Fibroblast of peridontal ligament (primary cell): ENCODE results near the gene ICE2.
"Not testable (repeated sequence)": the region's sequence is repeated elsewhere in the genome, so short reads cannot be mapped to it uniquely, and the experiment has no call there.

Source experiments
- DNase-seq: peaks from one replicate; pipeline ENCODE4 v3.0.0-alpha.2; 2010; ENCODE audit errors: extremely low read depth

ICE2 gene

DNA sequence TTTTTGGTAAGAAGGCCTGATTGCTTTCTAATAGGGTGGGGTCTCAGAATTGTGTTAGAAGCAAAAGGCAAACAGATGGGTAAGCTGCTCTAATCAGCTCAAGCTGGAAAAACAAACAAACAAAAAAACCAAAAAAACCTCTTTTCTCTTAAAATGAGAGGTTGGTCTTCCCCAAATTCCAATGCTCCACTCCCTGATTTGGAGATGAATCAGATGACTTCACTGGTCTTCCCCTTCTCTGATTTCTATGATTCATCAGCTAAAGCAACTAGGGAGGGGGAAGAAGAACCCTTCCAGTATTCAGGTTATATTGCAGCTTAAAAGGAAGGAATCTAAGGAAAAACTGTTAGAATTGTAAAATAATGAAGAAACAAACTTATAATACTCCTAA, 71.5 kb downstream of the ICE2 start:
- peak; percentile 94 for DNase-seq

DNA sequence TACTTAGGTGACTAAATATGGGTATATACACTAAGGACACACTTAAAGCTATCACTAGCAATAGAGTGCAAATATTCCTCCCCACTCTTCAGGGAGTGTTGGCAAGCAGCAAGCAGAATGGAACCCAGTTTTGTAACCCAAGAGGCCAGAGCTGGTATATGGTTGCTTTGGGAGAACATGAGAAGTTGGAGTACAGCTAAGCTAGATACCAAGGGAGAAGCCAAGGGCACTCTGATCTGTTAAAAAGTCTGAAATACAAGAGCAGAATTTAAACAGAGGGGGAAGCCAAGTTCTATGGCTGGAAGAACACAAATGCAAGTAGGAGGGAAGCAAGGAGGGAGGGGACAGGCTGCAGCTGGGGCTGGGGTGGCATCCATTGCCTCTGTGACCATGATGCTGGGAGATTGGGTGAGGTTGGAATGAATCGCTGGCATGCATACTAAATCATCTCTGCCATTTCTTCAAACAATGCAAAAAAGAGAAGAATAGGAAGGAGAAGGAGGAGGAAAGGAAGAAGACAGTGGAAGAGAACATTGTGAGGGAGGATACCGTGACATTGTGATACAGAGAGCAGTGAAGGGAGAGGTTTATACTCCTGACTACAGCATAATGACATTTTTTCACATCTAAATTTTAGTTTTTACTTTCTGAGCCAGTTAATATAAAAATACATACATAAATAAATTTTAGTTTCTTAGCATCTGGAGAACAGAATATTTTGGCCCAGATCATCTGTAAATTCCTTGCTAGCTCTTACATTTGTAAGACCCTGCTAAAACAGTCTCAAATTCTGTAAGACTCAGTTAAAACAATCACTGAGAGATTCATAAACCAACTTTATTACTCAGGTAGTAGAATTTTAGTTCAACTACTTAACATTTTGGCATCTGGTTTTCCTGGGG, 72.2 kb downstream of the ICE2 start:
- peak; percentile 50 for DNase-seq

DNA sequence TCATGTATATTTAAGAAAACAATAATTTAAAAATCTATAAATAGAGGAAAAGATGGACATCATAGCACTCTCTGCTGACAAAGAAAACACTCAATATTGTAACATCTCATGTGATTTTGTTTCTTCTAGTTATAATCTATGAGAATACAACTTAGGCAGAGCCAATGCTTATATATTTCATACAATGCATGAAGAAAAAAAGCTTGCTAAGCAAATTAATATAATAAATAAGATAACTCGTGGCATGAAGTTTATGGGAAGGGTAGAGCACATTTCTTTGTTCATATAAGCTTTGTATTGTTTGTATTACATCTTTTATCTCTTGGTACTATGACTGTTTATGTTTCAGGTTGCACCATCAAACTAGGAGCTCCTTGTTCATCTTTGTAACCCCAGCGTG, 73.5 kb downstream of the ICE2 start:
- no peak for DNase-seq

DNA sequence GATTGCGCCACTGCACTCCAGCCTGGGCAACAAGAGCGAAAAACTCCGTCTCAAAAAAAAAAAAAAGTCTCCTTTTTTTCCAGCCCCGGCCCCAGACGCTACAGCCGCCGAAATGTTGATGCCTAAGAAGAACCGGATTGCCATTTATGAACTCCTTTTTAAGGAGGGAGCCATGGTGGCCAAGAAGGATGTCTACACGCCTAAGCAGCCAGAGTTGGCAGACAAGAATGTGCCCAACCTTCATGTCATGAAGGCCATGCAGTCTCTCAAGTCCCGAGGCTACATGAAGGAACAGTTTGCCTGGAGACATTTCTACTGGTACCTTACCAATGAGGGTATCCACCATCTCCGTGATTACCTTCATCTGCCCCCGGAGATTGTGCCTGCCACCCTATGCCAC, 74.6 kb downstream of the ICE2 start:
- not testable (repeated sequence) for DNase-seq

DNA sequence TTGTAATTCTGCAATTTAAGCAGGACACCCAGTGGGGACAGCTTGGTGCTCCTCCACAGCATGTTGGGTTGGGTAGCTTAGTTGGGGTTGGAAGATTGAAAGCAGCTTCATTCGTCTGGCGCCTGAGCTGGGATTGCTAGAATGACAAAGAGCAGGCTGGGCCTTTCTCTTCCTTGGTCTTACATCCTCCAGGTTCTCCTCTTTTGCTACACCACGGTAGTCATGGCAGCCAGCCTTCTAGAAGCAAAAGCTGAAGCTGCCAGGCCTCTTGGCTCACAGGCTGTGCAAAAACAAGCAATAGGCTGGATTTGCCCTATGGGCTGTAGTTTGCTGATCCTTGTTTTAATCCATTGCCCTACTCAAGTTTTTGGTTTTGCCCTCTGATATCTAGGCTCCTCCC, 78.0 kb downstream of the ICE2 start:
- DNase-seq = peak; percentile 59

DNA sequence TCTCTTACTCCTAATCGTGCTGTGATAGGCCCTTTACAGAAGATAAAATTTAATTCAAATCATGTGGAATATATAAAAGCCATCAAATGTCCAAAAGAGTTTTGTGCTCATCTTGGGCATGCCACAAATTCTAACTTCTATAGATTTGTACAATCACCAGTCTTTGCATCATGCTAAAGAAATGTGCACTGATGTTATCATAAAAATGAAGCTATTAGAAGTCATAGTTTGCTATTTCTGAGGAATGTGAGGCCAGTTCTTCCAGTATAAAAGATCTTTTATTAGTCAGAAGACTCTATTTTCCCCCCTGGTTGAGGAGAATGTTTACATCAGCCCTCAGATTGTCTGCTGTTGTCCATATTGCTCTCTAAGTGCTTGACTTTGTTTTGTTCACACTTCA, 79.0 kb downstream of the ICE2 start:
- DNase-seq = peak; percentile 64

DNA sequence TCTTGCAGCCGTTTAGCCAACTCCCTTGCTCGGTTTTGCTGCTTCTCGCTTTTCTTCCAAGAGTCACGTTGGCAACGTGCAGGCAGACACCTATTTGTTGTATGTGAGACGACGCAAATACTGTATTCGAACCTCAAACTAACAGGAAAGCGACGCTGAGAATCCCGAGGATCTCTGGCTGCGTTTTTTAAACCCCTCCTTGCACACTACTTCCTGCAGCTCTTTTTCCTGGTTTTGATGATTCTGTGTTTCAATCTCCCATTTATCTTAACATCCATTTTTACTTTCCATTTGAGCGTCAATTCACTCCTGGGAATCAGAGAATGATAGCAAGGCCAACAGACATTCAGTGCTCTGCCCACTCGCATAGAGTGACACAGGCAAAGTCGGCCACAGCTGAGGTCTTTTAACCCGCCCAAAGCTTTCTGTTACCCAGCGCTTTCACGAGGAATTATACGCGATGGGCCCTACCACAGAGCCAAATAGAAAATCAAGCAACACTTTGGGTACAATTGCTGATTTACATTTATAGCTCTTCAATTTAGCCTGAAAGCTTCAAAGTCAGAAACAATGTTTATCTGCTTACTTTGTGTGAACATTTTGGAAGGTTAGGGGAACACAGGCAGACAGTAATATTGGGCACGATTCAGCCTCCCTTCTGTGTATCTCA, 79.6 kb downstream of the ICE2 start:
- DNase-seq = no peak

DNA sequence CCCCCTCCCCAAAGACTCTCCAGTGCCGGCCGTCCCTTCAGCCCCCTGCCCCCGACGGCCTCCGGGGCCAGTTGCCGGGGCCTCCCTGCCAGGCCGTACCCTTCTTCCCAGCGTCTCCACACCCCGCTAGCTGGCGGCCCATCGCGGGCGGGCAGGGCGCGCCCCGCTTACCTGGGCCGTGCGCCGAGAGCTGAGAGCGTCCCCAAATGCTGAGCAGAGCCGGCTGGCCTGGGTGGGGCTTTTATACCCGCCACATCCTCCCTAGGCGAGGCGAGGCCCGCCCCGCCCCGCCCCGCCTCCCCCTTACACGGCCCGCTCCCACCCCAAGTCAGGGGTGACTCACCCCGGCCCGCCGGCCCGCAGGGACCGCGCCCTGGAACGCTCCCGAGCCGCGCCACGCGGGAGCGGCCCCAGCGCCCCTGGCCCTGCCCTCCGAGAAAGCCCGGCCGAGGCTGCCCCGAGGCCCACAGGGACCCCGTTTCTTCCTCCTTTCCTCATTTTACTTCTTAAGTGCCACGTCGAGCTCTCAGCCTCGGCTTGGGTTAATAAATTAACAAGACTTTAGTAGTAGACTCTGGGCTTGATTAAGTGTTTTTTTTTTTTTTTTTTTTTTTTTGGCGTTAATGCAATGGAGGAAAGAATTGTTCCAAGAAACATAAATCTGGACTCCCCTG, 81.0 kb downstream of the ICE2 start, which contains the start of gene ANXA2:
ANXA2 (minus strand) TSS at position 215 of the 674 bp plus-strand sequence. CDS start 11,911 bp downstream, outside the sequence.
- peak; percentile 87 for DNase-seq

DNA sequence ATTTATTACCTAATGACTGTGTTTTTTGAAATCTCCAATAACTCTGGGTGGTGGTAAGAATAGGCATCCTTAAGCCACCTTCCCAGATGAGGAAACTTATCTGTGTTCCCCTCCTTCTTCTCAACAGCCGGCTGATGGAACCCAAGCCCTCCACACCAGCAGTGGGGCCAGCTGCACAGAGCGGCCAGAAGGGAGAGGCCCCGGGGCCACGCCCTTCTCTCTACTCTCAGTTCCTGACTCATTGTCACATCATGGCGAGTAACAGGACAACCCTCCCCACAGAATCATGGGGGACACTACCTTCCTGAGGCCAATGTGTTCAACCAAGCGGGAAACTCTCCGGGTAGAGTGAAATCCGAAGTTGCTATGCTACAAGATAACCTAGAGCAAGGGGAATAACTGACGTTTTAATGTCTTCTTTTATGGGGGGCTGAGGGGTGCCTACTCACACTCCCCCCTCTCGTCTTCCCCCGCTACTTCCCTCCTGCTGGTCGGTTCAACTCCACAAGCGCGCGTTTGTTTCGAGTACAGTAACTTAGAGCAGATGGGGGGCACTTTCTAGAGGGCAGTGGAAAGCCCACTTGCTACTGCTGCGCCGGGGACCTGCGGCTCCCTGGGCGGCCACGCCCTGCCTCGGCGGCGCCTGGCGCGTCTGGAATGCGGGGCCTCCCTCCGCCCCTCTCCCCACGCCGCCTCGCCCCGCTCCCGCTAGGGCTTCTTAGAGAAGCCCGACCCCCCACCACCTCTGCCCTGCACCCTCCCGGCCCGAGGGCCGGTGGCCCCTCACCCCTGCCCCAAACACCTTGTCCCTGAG, 81.8 kb downstream of the ICE2 start:
- DNase-seq = peak; percentile 69

DNA sequence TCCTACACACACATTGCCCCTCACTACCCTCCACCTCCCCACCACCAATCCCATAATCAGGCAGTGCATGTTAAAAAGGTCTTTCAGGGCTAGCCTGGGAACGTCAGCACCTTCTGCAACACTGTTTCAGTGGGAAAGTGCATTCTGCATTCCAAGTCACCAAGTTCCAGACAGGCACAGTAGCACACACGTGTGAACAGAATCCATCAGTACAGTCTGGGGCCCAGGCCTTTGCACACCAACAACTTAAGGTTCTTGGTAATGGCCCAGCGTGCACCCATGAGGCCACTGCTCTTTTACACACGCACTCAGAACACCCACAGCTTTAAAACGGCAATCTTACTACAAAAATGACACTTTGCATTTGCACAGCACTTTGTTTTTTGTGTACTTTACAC, 82.4 kb downstream of the ICE2 start:
- DNase-seq = peak; percentile 51

DNA sequence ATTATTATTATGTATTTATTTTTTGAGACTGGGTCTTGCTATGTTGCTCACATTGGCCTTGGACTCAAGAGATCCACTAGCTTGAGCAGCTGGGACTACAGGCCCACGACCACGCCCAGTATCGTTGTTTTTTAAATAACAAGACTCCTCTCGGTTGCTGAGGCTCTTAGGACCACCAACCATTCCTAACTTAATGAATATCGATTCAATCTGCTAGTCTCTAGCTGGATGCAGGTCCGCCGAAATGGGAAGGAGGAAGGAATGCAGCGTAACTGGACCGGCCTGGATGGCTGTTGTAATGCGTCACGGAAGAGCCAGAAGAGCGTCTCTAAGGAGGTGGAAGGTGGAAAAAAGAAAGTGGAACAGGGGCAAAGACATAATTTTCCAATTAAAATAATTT, 82.8 kb downstream of the ICE2 start:
- peak; percentile 61 for DNase-seq

DNA sequence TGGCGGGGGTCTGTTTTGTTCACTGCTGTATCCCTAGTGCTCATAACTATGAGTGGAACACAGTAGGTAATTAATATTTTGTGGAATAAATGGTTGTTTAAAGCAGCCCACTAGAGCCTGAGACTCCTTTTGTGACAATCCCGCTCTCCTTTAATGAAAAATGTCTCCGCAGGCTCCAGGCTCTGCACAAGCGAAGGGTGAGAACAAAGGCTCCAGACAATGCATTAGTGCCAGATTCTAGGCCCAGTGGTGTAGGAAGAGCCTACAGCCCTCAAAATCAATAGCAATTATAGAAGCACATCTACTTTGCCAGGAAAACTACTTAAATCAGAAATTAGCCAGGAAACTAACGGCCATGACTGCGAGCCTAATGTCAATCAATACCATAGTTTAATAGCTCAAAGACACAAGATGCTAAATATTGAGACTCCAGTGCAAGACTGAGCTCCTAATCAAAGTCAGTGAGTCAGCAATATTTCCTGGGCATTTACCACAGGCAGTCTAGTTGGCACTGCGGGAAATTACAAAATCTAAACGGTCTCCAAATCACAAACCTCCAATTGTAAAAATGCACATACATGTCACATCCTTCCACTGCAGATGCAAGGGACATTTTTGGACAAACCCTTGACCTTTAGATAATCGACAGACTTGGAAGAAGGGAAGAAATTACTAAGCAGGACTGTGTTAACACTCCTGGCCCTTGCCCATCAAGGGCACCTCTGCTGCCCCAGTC, 83.5 kb downstream of the ICE2 start:
- DNase-seq = peak; percentile 51

DNA sequence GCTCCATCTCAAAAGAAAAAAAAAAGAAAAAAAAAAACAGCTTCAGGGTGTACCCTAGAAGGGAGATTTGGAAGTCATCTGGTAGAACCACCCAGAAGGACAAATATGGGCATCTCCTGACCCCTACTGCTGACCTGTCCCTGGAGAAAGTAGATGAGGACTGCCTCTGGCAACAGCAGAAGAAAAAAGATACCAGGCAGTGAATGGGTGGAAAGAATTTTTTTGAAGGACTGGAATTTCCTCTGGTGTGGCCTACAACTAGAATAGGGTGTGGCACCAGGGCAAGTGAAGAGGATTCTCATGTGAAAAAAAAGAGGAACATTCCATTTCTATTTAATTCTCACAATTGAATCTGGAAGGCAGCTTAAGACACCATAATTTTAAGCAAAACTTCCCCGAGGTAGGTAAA, 84.2 kb downstream of the ICE2 start:
- peak; percentile 57 for DNase-seq

DNA sequence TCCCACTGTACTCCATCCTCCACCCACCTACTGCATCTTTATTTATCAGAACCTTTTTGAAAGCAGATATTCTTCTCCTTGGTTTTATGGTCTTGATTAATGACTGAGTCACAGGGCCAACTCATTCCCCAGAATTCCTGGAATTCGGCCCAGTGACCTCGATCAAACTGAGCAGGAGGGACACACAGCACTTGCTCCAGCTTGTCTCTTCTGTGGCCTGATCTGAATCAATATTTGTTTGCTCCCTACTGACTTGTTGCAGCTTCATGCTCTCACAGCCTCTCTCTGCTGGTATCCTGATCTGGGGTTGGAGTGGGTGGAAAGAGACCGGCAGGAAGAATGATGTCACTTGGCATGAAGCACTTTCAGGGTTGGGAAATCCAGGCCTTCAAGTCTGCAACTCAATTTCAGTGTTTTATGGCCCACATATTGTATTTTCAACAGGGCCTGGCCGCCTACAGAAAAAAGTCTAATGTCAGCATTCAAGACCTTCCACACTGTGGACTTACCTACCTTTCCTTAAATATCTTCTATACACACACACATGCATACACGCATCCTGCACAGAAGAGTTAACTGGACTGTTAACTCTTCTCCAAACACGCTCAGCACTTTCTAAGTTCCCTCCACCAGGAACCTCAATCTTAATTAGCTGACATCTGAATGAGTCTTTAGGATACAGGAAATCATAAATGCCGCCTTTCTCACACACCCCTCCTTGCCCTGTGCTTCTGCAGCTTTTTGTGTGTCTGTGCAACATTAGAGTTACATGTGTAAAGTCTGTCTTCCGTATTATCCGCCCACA, 85.8 kb downstream of the ICE2 start:
- peak; percentile 99 for DNase-seq

DNA sequence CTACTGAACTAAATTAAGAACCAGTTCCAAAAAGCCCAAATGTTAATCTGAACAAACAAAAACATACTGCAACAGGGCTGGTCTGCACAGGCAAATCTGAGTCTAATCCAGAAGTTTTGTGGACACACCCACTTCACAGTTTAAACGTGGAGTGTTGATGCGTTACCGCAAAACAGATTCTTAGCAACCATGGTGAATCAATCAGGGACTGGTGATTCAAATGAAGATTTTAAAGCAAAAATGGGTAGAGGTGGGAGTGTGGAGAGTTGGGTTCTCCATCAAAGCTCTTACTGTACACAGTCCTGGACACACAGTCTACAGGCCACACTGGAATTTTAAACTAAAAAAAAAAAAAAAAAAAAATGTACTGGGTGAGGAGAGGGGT, 86.3 kb downstream of the ICE2 start:
- DNase-seq = peak; percentile 88

DNA sequence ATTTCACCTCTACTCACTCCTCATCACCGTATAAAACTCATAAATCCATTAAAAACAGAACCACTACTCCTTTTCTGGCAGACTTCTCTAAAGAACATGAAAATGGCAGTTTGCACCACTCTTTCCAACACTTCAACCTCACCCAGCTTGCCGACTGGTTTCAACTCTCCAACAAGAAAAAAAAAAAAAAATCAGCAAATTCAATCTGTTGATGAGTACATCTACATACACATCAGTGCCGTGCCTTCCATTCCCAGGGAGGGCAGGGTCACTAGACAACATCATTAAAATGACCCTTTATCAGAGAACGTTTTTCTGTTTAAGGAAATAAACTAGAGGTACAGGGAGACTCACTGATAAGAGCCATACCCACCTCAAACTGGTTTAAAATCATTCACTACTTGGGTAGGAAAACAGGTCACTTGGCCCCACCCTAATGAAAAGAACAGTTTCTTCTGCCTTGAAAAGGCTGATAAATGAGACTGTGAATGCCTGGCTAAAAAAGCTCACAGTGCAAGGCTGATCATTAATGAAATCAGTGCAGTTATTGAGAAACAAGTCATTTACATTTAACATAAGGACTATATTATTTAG, 87.1 kb downstream of the ICE2 start:
- peak; percentile 34 for DNase-seq

DNA sequence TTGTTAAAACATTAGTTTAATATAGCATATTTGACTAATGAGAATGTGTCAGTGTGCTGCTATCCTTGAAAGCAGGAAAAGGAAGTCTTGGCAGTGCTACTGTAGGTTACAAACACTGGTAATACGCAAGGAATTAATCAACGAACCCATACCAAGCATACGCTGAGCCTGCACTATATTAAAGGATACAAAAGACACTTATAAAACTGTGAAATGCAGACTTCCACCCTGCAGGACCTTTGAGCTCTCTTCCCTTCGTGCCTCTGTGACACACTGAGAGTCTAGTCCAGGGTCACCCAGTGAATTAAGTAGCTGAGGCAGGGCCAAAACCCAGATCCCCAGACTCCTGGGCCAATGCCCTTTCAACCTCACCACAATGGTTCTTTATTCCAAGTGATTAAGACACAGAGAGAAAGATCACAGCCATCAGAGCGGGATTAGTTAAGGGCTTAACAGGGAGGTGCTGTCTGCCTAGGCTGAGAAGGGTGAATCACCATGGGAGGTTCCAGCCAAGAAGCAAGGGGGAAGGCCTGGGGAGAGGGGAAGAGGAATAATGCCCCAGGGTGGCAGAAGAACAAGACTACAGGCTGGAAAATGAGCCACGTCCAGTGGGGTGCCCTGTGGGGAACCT, 88.0 kb downstream of the ICE2 start:
- DNase-seq = peak; percentile 90

DNA sequence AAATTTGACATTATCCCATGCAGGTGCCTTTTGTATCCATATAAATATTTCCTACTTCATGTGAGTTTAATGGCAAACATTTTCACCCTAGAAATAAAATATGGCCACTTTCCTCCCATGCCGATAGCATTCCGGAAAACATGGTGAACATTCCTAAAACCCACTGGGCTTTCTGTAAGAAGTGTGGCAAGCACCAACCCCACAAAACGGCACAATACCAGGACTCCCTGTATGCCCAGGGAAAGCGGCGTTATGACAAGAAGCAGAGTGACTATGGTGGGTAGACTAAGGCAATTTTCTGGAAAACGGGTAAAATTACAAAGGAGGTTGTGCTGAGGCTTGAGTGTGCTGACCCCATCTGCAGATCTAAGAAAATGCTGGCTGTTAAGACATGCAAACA, 88.7 kb downstream of the ICE2 start:
- peak; percentile 48 for DNase-seq
